ENCODE measurements around the gene POLR3B.

Gene POLR3B

DNA sequence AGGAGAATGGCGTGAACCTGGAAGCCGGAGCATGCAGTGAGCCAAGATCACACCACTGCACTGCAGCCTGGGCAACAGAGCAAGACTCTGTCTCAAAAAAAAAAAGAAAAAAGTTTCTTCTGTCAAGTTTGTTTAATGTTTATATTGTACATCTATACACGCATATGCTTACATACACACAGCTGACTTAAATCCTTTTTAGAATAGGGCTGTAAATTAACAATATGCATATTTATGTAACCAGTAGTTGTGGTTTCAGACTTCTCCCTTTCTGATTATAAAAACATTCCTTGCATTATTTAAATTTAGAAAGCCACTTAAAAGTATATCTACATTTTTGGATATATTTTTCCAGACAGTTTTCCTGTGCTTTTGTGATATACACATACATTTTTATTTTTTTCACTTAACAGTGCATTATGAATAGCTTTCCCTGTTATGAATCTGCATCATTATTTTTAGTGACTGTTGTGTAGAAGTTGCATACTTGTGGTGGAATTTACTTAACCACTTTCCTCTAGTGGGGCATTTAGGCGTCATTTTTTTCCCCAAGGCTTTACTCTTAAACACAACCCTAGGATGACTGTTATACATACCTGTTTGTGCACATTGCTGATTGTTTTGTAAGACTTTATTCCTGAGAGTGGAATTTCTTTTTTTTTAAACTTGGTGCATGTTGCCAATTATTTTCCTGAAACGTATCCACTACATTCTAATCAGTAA is 29.4 kb downstream of the POLR3B start:
- no peak for DNase-seq
- in situ Hi-C loops (cut with HindIII; ENCODE audit: low pct_ligation_motif_present, low pct_unique_long_range_greater_than_20kb, low sequenced_read_pairs) = loop anchor here (25.0 kb wide), 2 partner anchors 450 to 525 kb away; no protein-coding TSS in a partner anchor

DNA sequence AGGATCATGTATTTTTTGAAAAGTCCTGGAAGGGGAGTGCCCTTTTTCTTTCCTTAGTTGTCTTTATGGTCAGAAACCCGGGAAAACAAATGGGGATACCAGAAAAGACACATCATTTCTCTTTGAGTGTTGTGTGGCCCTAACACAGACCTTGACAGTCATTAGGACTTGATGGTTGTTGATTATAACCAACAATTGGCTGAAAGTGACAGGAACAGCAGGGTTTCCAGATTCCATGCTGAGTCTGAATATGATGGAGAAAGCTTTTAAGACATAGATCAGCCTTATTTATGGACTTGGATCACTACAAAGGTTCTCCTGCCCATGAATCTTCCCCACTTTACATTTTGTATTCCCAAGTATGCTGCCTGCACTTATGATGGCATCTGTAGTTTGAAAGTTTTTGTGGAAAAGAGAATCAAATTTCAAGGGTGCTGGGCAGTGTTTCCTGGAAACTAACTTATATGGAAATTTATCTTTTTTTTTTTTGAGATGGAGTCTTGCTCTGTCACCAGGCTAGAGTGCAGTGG is 30.4 kb downstream of the POLR3B start:
- no peak for DNase-seq
- in situ Hi-C loops (cut with HindIII; ENCODE audit: low pct_ligation_motif_present, low pct_unique_long_range_greater_than_20kb, low sequenced_read_pairs) = loop anchor here (25.0 kb wide), 2 partner anchors 449 to 524 kb away; no protein-coding TSS in a partner anchor

DNA sequence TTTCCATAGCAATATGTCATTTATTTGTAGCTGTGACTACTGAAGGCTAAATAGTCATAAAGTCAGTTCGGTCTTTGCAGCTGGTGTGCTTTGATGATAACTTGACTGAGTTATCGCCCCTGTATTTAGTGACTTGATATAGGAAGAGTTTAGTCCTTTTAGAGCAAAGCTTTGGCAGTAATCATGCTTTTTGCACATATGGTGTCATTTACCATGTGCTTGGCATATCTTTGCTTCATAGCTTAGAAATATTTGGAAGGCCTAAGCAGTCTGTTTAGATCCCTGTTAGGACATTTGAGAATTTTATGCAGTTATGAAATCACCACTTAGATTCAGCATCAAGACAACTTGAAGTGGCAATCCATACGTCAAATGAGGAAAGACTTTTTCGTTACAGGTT is 31.6 kb downstream of the POLR3B start:
- in situ Hi-C loops (cut with HindIII; ENCODE audit: low pct_ligation_motif_present, low pct_unique_long_range_greater_than_20kb, low sequenced_read_pairs) = loop anchor here (25.0 kb wide), 2 partner anchors 448 to 523 kb away; no protein-coding TSS in a partner anchor
- DNase-seq = no peak

DNA sequence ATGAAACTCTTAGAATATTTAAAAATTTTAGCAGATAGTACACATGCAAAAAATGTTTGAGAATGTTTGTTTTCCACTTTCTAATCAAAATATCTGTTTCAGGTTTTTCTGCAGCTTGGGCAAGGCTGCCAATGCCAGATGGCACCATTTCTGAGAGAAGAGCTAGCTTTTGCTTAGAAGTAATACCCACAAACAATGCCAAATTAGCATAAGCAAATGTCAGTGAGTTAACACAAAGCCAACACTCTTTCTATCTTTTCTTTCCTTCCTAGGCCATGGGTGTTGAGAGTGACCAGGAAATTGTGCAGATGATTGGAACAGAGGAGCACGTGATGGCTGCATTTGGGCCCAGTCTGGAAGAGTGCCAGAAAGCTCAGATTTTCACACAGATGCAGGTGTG is 35.2 kb downstream of the POLR3B start:
- in situ Hi-C loops (cut with HindIII; ENCODE audit: low pct_ligation_motif_present, low pct_unique_long_range_greater_than_20kb, low sequenced_read_pairs) = loop anchor here (25.0 kb wide), 2 partner anchors 445 to 520 kb away; no protein-coding TSS in a partner anchor
- DNase-seq = no peak

DNA sequence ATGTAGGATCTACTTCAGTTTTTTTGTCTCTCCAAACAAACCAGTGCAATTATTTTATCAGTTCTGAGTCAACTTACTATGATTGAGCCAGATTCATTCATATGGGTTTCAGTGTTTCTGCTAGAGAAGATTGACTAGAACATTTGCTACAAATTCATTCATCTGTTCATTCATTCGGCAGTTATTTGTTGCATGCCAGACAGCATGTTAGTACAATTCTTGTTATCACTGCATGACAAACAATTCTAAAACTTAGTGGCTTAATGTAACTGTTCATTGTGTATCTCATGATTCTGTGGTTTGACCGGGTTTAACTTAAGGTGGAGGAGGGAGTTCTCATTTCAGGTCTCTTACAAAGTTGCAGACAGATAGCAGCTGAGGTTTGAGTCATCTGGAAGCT is 52.3 kb downstream of the POLR3B start:
- in situ Hi-C loops (cut with HindIII; ENCODE audit: low pct_ligation_motif_present, low pct_unique_long_range_greater_than_20kb, low sequenced_read_pairs) = no loop called here
- DNase-seq = no peak

DNA sequence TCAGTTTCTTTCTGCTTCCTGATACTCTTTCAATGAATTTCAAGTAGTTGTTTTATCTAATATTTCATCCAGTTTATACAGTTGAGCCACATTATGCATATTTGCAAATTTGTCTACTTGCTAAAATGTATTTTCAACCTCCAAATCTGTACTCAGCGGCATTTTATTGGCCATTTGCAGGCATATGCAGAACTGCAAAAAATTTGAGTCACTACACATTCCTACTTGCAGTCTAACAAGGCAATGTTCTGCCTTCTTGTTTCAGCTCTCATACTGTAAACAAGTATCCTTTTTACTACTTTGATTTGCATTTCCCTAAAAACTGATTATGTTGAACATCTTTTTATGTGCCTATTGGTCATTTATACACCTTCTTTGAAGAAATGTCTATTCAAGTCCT is 55.0 kb downstream of the POLR3B start:
- DNase-seq = no peak
- in situ Hi-C loops (cut with HindIII; ENCODE audit: low pct_ligation_motif_present, low pct_unique_long_range_greater_than_20kb, low sequenced_read_pairs) = no loop called here

DNA sequence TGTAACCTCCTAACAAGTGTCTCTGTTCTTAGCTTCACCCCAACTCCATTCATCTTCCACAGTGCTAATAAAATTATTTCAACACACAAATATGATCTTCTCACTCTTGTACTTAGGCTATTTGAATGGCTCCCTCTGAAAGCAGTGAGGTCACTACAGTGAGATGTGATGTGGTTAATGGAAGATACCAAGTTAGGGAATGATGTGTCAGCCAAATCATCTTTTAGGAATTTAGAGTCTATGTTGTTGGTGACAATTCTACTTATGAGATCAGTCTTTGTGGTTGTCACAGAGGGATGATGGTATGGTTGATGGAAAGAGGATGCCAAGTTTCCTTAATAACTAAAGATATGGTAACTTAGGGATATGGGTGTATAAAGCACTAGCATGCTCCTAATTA is 57.6 kb downstream of the POLR3B start:
- in situ Hi-C loops (cut with HindIII; ENCODE audit: low pct_ligation_motif_present, low pct_unique_long_range_greater_than_20kb, low sequenced_read_pairs) = no loop called here
- DNase-seq = peak; percentile 81

DNA sequence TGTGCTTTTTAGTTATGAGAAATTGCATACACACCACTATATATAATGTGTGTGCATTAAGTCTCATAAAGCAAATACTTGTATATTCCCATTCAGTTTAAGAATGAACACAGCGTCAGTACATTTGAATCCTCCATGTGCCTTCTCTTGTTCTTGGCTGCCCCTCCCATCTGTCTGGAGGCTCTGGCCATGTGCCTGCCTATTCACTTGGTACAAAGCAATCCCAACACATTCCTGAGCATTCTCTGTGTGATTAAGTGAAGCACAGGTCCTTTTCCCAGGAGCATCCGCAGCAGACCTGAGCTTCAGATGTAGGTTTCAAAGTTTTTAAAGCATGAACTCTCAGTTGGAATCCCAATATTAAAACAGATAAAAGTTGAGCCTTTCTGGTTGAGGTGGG is 58.7 kb downstream of the POLR3B start:
- in situ Hi-C loops (cut with HindIII; ENCODE audit: low pct_ligation_motif_present, low pct_unique_long_range_greater_than_20kb, low sequenced_read_pairs) = no loop called here
- peak; percentile 87 for DNase-seq

DNA sequence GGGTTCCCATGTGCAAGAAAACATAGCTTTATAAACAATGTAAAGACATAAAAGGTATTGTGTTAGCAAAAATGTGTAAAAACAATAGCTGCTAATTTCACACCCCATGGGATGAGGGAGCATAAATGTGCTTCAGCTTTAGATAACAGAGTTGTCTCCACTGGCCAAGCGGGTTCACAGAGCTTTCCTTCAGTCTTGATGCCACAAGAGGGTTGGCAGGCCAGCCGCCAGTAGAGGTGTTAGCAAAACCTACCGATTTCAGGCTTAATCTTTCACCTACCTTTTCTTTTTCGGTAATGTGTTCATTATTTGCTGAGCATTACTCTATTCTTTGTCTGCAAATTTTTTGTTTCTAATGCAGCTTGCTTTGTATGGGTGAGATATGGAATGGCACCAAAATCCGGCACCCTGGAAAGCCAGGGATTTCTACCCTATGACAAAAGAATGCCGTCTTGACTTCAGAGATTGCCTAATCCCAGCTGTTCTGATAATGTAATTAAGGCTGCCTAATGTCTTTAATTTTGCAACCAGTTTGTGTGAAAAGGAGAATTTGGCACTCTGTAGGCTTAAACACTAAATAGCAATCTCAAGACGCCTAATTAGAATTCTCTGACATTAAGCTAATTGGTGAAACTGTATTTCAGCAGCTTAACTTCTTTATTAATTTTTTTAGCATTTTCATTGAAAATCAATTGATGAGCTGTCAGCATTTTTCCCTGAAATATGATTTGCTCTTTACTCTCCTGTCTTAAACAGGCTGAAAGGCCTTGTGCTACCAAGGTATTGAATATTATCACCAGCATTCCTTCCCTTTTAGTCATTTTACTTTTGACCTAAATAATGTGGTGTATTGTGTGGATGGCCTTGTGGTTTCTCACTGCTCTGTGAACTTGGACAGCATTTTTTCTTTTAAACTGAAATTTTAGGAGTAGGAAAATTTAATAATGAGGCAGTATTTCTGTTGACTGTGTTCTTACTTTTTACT is 60.7 kb downstream of the POLR3B start:
- DNase-seq = peak; percentile 91
- in situ Hi-C loops (cut with HindIII; ENCODE audit: low pct_ligation_motif_present, low pct_unique_long_range_greater_than_20kb, low sequenced_read_pairs) = no loop called here

DNA sequence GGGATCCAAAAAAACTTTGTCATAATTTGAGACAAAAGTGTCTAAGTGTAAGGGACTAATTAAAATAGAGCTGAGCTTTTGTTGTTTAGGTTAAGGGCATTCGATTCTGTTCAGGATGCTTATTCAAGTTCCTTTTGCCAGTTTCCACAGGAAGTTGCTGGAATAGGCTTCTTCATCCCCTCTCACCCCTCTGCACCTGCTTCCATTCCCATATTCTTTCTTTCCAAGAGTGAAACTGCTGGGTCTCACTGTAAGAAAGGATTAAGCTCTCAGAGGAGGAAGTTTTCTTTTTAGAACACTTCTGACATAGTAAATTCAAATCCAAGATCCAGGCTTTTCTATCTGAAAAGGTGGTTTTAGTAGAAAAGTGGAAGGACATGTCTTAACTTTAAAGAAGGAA is 61.4 kb downstream of the POLR3B start:
- peak; percentile 47 for DNase-seq
- in situ Hi-C loops (cut with HindIII; ENCODE audit: low pct_ligation_motif_present, low pct_unique_long_range_greater_than_20kb, low sequenced_read_pairs) = no loop called here

DNA sequence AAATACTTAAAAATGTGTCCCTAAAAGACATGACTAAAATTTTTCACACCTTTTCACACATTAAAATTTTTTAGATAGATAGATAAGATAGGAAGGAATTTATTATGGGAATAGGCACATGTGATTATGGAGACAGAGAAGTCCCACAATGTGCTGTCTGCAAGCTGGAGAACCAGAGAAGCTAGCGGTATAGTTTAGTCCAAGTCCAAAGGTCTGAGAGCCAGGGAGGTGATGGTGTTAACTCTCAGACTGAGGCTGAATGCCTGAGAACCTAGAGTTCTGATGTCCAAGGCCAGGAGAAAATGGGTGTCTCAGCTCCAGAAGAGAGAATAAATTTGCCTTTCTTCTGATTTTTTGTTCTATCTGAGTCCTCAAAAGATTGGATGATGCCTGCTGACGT is 65.7 kb downstream of the POLR3B start:
- in situ Hi-C loops (cut with HindIII; ENCODE audit: low pct_ligation_motif_present, low pct_unique_long_range_greater_than_20kb, low sequenced_read_pairs) = no loop called here
- no peak for DNase-seq

DNA sequence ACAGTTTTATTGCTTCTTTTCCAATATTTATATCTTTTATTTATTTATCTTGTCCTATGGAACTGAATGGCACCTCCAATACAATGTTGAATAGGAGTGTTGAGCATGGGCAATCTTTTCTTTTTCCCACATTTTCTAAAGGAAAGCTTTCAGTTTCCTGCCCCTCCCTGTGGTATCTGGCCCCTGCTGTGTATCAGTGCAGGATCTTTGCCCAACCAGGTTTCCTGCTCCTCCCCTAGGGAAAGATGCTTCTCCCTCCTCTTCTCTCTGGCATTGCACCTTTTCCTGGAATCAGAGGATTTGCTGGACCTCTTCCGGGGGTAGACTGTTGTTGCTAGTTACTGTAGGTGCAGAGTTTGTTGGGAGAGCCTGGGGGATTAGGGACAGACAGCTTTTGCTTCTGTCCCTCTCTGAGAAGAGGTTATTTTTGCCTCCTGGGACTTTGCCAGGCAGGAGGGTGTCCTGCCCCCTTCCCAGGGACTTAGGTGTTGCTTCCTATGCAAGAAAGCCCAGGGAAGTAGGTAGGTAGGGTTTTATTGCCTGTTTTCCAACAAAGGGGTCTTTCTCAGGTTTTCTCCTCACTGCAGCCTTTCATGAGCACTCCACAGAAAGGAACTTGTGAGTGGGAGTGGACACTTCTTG is 67.6 kb downstream of the POLR3B start:
- in situ Hi-C loops (cut with HindIII; ENCODE audit: low pct_ligation_motif_present, low pct_unique_long_range_greater_than_20kb, low sequenced_read_pairs) = no loop called here
- no peak for DNase-seq

DNA sequence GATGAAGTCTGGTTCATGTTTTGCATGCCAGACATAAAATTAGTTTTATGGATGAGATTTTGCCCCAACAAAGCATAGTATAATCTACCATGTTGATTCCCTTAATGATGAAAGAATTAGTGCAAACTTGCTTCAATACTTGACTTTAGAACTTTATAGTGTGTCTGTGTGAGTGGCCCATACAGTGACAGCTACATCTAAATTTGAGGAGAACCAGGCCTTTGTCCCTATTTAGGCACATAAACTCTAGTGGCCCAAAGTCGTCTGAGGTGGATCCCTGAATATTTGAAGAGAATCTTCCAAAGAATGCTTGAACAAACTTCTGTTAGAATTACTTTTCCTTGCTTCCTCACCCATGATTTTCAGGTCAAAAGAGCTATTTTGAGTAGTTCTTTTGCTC is 70.4 kb downstream of the POLR3B start:
- in situ Hi-C loops (cut with HindIII; ENCODE audit: low pct_ligation_motif_present, low pct_unique_long_range_greater_than_20kb, low sequenced_read_pairs) = no loop called here
- no peak for DNase-seq

DNA sequence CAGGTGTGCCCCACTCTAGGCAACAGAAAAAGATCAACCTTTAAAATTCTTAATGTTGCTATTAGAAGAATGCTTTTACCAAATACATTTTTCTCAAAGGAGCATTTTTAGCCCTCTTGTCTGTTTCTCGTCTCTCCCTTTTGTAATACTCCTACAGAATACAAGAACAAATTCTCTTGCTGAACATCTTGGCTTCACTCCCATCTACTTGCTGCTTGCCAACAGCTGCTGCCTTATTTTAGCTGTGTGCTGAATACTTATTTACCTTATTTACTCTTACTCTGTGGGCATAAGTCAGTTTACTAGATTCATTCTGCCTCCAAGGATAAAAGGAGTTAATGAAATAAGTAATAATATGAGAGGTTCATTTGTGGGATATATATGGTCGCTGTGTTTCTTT is 70.8 kb downstream of the POLR3B start:
- no peak for DNase-seq
- in situ Hi-C loops (cut with HindIII; ENCODE audit: low pct_ligation_motif_present, low pct_unique_long_range_greater_than_20kb, low sequenced_read_pairs) = no loop called here

DNA sequence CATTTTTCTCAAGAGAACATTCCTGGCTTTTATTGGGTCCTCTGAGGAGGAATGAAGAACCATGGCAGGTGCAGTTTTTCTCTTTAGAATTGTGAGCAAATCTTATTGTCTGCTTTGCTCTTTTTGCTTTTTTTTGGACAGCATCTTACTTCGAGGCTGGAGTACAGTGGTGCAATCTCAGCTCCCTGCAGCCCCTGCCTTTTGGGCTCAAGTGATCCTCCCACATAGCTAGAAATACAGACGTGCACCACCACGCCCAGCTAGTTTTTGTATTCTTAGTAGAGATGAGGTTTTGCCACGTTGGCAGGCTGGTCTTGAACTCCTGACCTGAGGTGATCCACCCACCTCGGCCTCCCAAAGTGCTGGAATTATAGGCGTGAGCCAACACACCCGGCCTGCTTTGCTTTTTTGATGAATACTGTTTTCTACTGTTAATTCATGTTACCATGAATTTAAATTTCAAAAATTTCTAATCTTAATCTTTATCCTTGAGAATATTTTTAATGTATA is 71.5 kb downstream of the POLR3B start:
- no peak for DNase-seq
- in situ Hi-C loops (cut with HindIII; ENCODE audit: low pct_ligation_motif_present, low pct_unique_long_range_greater_than_20kb, low sequenced_read_pairs) = no loop called here

DNA sequence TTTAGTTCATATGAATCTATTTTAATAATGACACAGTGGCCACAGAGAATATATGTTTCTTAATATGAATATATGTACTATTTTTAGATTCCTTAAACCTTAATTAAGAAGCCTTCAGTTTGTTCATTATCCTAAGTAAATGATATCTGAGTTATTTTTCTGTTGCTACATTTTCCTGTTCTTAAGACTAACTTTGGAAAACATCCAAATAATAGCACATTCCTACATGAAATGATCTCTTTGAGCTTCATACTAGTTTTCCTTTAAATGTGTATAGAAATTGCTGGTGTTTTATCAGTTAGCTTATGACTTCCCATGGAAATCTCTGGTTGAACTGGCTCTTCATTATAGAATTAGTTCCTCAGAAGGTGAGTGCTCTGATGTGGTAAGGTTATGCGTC is 72.1 kb downstream of the POLR3B start:
- in situ Hi-C loops (cut with HindIII; ENCODE audit: low pct_ligation_motif_present, low pct_unique_long_range_greater_than_20kb, low sequenced_read_pairs) = no loop called here
- no peak for DNase-seq

DNA sequence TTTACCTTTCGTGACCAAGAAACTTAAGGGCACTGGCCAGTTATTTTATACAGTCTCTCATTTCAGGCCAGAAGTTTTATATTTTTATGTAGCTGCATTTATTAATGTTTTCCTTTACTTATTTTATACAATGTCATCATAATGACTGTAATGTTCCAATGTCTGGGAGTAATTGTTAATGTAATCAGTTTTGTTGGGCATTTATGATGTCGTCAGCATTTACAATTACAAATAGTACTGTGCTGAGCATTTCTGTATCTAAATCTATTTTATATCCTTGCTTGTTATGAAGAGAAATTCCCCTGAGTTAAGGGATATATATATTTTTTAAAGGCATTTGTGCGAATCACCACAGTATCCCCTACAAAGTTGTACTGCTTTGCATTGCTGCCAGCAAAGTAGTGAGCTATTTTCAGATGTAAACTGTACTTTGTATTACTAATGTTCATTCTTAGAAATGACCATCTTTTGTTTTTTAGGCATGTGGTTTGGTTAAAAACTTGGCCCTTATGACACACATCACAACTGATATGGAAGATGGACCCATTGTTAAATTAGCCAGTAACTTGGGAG is 74.4 kb downstream of the POLR3B start:
- no peak for DNase-seq
- in situ Hi-C loops (cut with HindIII; ENCODE audit: low pct_ligation_motif_present, low pct_unique_long_range_greater_than_20kb, low sequenced_read_pairs) = no loop called here

DNA sequence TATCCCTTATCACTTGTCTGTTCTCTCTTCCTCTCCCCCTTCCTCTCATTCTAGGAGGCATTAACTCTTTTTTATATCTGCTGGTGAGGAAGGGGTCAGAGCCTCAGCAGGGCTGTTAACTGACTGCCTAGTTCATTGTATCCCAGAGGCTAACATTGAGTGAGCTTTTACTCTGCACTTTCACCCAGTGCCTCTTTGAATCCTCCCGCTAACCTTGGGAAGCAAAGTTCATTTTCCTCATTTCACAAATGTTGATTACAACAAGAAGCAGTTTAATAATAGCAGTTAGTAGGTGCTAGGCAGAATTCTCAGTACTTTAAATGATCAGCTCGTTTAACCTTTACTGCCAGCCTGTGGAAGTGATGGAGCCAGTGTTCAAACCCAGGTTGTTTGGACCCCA is 75.5 kb downstream of the POLR3B start:
- DNase-seq = no peak
- in situ Hi-C loops (cut with HindIII; ENCODE audit: low pct_ligation_motif_present, low pct_unique_long_range_greater_than_20kb, low sequenced_read_pairs) = no loop called here

Measured in ACHN (cell line).